Measurements from ENCODE around the gene HOXA7. TPM values are rescaled to one million over a fixed set of nuclear protein-coding genes. Genes with fewer than 3 reads are reported as not detected.

The HOXA7 gene
- total RNA-seq, 1 donor: 3.6 TPM

DNA sequence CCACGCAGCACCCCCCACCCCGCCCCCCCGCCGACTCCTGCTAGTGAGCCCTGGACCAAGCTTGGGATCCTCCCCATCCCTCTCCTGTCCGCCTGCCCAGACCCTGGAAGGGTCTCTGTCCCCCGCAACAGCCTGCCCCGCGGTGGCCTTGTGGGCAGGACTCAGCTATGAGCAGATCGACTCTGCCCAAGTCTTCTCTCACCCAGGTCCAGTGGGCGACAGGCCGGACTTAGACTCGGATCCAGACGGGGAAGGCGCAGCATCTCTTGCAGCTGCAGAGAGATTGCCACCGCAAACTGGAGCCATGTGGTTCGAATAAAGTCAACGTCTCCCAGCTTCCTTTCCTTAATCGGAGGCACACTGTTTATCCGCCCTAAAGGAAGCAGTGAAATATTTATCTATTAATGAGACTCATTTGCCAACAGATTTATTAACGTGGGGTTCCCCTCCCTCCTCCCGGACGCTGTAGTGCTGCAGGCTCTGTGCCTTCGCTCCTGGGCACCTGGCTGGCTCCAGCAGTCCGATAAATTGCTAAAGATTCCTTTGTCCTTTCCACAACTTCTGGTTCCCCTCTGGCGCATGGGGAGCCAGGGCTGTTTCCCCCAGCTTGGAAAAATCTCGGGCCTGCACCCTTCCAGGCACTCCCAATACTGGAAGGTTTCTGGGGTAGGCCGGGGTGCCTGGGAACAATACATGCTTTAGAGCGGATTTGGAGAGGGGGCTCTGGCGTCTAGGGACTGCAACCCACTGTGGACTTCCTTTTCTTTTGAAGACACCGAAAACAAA is 634 bp upstream of the HOXA7 start:
- H3K36me3 ChIP-seq (ENCODE audit: insufficient read depth, low read length): peaks cover 4% of the 10 kb centered on the region
- TF ChIP-seq, protein P1, sequence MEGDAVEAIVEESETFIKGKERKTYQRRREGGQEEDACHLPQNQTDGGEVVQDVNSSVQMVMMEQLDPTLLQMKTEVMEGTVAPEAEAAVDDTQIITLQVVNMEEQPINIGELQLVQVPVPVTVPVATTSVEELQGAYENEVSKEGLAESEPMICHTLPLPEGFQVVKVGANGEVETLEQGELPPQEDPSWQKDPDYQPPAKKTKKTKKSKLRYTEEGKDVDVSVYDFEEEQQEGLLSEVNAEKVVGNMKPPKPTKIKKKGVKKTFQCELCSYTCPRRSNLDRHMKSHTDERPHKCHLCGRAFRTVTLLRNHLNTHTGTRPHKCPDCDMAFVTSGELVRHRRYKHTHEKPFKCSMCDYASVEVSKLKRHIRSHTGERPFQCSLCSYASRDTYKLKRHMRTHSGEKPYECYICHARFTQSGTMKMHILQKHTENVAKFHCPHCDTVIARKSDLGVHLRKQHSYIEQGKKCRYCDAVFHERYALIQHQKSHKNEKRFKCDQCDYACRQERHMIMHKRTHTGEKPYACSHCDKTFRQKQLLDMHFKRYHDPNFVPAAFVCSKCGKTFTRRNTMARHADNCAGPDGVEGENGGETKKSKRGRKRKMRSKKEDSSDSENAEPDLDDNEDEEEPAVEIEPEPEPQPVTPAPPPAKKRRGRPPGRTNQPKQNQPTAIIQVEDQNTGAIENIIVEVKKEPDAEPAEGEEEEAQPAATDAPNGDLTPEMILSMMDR (IDR thresholded peaks at IDR 0.05; ENCODE audit: extremely low read depth, low read depth, low read length): no peak
- H2AFZ ChIP-seq (ENCODE audit: low read length): peak overlapping the region; percentile 97
- no peak overlapping the region for H3K27ac ChIP-seq (ENCODE audit: low read depth, low read length)
- peaks cover 56% of the 10 kb centered on the region for H3K79me2 ChIP-seq (ENCODE audit: insufficient read depth, low read length)
- no peaks in the 10 kb centered on the region for H4K20me1 ChIP-seq (ENCODE audit: insufficient read depth, low read length)
- DNase-seq (ENCODE audit: insufficient read length, low spot score, missing footprints): peak; percentile 78
- H3K9me3 ChIP-seq (ENCODE audit: low read depth, low read length): no peaks in the 10 kb centered on the region
- H3K4me2 ChIP-seq (ENCODE audit: insufficient read depth, low read length): peak overlapping the region; percentile 97
- peaks cover 30% of the 10 kb centered on the region for H3K4me1 ChIP-seq (ENCODE audit: insufficient read depth, low read length)
- no peaks in the 10 kb centered on the region for H3K27me3 ChIP-seq (ENCODE audit: insufficient read depth, low read length)
- peak overlapping the region; percentile 90 for H3K4me3 ChIP-seq (ENCODE audit: insufficient read depth, low read length)

DNA sequence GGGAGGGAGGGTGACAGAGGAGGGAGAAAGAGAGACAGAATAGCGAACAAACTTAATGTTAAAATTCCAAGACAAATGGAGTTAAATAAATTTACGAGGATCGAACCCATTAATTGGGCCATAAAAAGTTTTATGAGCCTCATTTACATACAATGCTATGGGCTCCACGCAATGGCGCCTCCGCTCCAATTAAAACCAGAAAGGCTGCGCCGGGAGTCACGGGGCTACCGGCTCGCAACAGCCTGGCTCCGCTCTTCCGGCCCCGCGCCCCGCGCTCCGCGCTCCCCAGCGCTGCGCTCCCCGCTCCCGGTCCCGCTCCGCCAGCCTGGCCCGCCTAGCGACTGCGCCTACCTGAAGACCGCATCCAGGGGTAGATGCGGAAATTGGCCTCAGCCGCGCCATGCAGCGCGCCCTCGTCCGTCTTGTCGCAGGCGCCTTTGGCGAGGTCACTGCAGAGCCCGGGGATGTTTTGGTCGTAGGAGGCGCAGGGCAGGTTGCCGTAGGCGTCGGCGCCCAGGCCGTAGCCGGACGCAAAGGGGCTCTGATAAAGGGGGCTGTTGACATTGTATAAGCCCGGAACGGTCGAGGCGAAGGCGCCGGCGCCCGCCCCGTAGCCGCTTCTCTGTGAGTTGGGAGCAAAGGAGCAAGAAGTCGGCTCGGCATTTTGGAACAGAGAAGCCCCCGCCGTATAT is 513 bp downstream of the HOXA7 start:
- H3K4me1 ChIP-seq (ENCODE audit: insufficient read depth, low read length): peaks cover 24% of the 10 kb centered on the region
- peaks cover 58% of the 10 kb centered on the region for H3K79me2 ChIP-seq (ENCODE audit: insufficient read depth, low read length)

DNA sequence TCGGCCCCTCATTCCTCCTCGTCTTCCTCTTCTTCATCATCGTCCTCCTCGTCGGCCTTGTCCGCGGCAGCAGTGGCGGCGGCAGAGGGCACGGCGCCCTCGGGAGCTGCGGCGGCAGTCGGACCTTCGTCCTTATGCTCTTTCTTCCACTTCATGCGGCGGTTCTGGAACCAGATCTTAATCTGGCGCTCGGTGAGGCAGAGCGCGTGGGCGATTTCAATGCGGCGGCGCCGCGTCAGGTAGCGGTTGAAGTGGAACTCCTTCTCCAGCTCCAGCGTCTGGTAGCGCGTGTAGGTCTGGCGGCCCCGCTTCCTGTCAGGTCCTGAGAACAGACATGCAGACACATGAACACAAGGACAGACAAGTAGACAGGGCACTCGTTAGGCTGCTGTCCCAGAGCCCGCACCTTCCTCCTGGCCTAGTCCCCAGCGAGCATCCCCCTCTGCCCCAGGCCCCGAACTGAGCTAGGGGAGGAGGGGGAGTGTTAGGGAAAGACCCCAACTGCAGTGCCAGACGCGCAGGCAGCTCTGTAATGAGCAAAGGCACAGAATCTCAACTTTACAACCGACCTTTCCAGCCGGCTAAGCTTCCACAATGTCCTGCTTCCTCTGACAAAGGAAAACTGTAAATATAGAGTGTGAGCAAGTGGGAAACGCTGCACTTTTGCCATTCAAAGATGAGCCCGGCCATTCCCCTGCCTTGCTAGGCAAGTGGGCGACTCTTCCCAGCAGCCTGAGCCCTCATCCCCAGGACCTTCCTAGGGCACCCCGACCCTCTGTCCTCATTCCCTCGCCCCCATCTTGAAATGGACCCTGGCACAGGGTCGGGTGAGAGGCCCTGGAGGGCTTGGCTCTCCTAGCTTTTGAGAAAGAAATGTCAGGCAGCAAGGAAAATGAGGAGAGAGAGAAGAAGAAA is 1.3 kb downstream of the HOXA7 start:
- H3K9me3 ChIP-seq (ENCODE audit: low read depth, low read length): no peaks in the 10 kb centered on the region
- TF ChIP-seq, protein P1 (IDR thresholded peaks at IDR 0.05; ENCODE audit: extremely low read depth, low read depth, low read length): no peak
- H3K4me1 ChIP-seq (ENCODE audit: insufficient read depth, low read length): peaks cover 28% of the 10 kb centered on the region
- peak overlapping the region; percentile 97 for H3K4me2 ChIP-seq (ENCODE audit: insufficient read depth, low read length)
- peak overlapping the region; percentile 97 for H2AFZ ChIP-seq (ENCODE audit: low read length)
- H3K79me2 ChIP-seq (ENCODE audit: insufficient read depth, low read length): peaks cover 59% of the 10 kb centered on the region
- peak overlapping the region; percentile 90 for H3K4me3 ChIP-seq (ENCODE audit: insufficient read depth, low read length)
- H3K36me3 ChIP-seq (ENCODE audit: insufficient read depth, low read length): peaks cover 4% of the 10 kb centered on the region
- DNase-seq (ENCODE audit: insufficient read length, low spot score, missing footprints): peak; percentile 82
- peaks cover 6% of the 10 kb centered on the region for H4K20me1 ChIP-seq (ENCODE audit: insufficient read depth, low read length)
- H3K27me3 ChIP-seq (ENCODE audit: insufficient read depth, low read length): no peaks in the 10 kb centered on the region
- peak overlapping the region; percentile 74 for H3K27ac ChIP-seq (ENCODE audit: low read depth, low read length)

More for the DNA sequence above, 513 bp downstream of the HOXA7 start:
- peak overlapping the region; percentile 97 for H2AFZ ChIP-seq (ENCODE audit: low read length)
- H3K4me3 ChIP-seq (ENCODE audit: insufficient read depth, low read length): peak overlapping the region; percentile 90
- peak overlapping the region; percentile 97 for H3K4me2 ChIP-seq (ENCODE audit: insufficient read depth, low read length)
- H3K9me3 ChIP-seq (ENCODE audit: low read depth, low read length): no peaks in the 10 kb centered on the region
- no peaks in the 10 kb centered on the region for H3K27me3 ChIP-seq (ENCODE audit: insufficient read depth, low read length)
- H3K36me3 ChIP-seq (ENCODE audit: insufficient read depth, low read length): peaks cover 4% of the 10 kb centered on the region
- H4K20me1 ChIP-seq (ENCODE audit: insufficient read depth, low read length): no peaks in the 10 kb centered on the region
- TF ChIP-seq, protein P1 (IDR thresholded peaks at IDR 0.05; ENCODE audit: extremely low read depth, low read depth, low read length): no peak
- peak overlapping the region; percentile 74 for H3K27ac ChIP-seq (ENCODE audit: low read depth, low read length)
- DNase-seq (ENCODE audit: insufficient read length, low spot score, missing footprints): peak; percentile 92
